Upper lobe of left lung (tissue), 4 donors: ENCODE data around the gene TEAD4.

Experiments
- EP300 ChIP-seq, 4 donors: sonication (generic); formaldehyde crosslinking; IDR thresholded peaks; one replicate each; pipeline ENCODE4 v1.5.1; 2017; ENCODE audit warnings: antibody characterized with exemption in 4 of 4, control low read depth in 2 of 4
- POLR2A ChIP-seq, 4 donors: fragments of 450-650 bp; IDR thresholded peaks; one replicate each; pipeline ENCODE4 v1.5.1; 2016 to 2017; ENCODE audit warnings: antibody characterized with exemption in 4 of 4, mild to moderate bottlenecking in 2 of 4
- POLR2AphosphoS5 ChIP-seq, 2 donors: sonication (generic); formaldehyde crosslinking; IDR thresholded peaks; one replicate each; pipeline ENCODE4 v1.5.1; 2017; ENCODE audit warnings: antibody characterized with exemption in 2 of 2
- TF ChIP-seq, protein P1 (sequence below), 6 experiments: fragments of 450-650 bp in 4 of 6; fragments of 200-600 bp in 2 of 6; sonication (generic) in 2 of 6; IDR thresholded peaks; one replicate each; pipeline ENCODE4 v1.5.1; 2016 to 2019; ENCODE audit warnings: antibody characterized with exemption in 6 of 6

DNA sequence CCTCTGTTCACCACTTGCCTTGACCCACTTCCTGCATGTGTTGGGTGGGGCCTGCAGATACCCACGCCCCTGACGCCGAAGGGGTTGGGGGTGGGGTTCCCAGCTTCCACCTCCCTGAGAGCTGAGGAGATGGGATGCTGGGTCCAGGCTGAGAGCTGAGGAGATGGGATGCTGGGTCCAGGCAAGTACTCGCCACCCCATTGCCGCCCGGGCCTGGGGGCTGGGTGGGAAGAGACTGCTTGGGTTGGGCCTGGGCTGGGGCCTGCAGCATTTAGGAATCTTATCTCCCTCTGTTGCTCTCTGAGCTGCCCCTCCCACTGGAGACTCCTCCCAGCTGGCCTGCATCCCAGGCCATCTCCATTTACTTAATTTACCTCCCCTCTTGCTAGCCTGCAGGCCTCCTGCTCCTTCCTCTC is 17.4 kb downstream of the TEAD4 start:
- TF ChIP-seq, protein P1, sequence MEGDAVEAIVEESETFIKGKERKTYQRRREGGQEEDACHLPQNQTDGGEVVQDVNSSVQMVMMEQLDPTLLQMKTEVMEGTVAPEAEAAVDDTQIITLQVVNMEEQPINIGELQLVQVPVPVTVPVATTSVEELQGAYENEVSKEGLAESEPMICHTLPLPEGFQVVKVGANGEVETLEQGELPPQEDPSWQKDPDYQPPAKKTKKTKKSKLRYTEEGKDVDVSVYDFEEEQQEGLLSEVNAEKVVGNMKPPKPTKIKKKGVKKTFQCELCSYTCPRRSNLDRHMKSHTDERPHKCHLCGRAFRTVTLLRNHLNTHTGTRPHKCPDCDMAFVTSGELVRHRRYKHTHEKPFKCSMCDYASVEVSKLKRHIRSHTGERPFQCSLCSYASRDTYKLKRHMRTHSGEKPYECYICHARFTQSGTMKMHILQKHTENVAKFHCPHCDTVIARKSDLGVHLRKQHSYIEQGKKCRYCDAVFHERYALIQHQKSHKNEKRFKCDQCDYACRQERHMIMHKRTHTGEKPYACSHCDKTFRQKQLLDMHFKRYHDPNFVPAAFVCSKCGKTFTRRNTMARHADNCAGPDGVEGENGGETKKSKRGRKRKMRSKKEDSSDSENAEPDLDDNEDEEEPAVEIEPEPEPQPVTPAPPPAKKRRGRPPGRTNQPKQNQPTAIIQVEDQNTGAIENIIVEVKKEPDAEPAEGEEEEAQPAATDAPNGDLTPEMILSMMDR (IDR thresholded peaks at IDR 0.05) = no peak
- TF ChIP-seq POLR2A (IDR thresholded peaks at IDR 0.05) (no peak), EP300 (IDR thresholded peaks at IDR 0.05) (no peak), POLR2AphosphoS5 (IDR thresholded peaks at IDR 0.05) (no peak)
